T-helper 1 cell (primary cell): ENCODE data around the gene PATL2.
"Not testable (repeated sequence)": the region's sequence is repeated elsewhere in the genome, so short reads cannot be mapped to it uniquely, and the experiment has no call there.

ENCODE experiments used
- DNase-seq, 5 donors: peaks; one replicate each; pipeline ENCODE4 v3.0.0-alpha.2; 2012 to 2020

PATL2 gene

GRCh38 chr15:44719293-44719999 lies 8.3 kb upstream of the PATL2 start:
- peak in 4 of 5 donors; percentile 36 to 82 (median 48) for DNase-seq

- DNase-seq = no peak
Measured at GRCh38 chr15:44718927-44719292, 7.8 kb upstream of the PATL2 start.

- no peak for DNase-seq
Measured at GRCh38 chr15:44718180-44718926, 7.2 kb upstream of the PATL2 start.

GRCh38 chr15:44716983-44717602 lies 6.0 kb upstream of the PATL2 start:
- DNase-seq = no peak

- DNase-seq = no peak
Measured at GRCh38 chr15:44715797-44716334, 4.7 kb upstream of the PATL2 start.

GRCh38 chr15:44715142-44715796 lies 4.1 kb upstream of the PATL2 start:
- no peak for DNase-seq

GRCh38 chr15:44713006-44713966 lies 2.2 kb upstream of the PATL2 start:
- DNase-seq = peak in 1 of 5 donors; percentile 49

GRCh38 chr15:44712346-44713005 lies 1.4 kb upstream of the PATL2 start:
- peak in 4 of 5 donors; percentile 50 to 79 (median 58) for DNase-seq

GRCh38 chr15:44711743-44712345 lies 721 bp upstream of the PATL2 start:
- peak; percentile 44 to 77 (median 54) for DNase-seq

GRCh38 chr15:44710236-44711095 lies 657 bp downstream of the PATL2 start:
- peak in 1 of 5 donors; percentile 78 for DNase-seq

- DNase-seq = no peak
Measured at GRCh38 chr15:44706946-44707636, 4.0 kb downstream of the PATL2 start.

- DNase-seq = no peak
Measured at GRCh38 chr15:44706401-44706800, 4.7 kb downstream of the PATL2 start.

GRCh38 chr15:44705986-44706385 lies 5.1 kb downstream of the PATL2 start:
- no peak for DNase-seq

GRCh38 chr15:44700676-44701075 lies 10.4 kb downstream of the PATL2 start:
- not testable (repeated sequence) for DNase-seq

GRCh38 chr15:44698641-44699040 lies 12.5 kb downstream of the PATL2 start:
- DNase-seq = no peak

GRCh38 chr15:44697014-44697413 lies 14.1 kb downstream of the PATL2 start:
- DNase-seq = no peak

- no peak for DNase-seq
Measured at GRCh38 chr15:44695294-44695693, 15.8 kb downstream of the PATL2 start.

GRCh38 chr15:44694416-44694815 lies 16.7 kb downstream of the PATL2 start:
- no peak for DNase-seq

- DNase-seq = no peak
Measured at GRCh38 chr15:44692659-44693058, 18.5 kb downstream of the PATL2 start.
